ENCODE measurements around the gene TPST2.

The TPST2 gene

DNA sequence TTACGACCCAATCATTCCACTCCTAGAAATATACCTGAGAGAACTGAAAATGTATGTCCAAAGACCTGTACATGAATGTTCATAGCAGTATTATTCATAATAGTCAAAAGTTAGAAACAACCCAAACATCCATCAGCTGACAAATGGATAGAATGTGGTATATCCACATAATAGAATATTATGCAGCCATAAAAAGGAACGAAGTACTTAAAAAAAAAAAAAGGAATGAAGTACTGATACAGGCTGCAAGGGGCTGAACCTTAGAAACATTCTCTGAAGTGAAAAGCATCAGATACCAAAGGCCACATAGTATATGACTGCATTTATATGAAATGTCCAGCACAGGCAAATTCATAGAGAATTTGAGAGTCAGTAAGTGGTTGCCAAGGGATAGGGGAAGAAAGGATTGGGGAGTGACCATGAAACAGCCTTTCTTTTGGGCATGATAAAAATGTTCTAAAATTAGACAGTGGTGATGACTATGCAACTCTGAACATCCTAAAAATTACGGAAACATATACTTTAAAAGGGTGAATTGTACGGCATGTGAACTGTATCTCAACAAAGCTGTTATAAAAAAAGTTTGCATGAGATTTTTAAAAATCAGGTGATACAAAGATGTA lies 1.8 kb downstream of the TPST2 start:
- Histone ChIP-seq H3K4me3 (ENCODE audit: low read length) (peak overlapping the region; percentile 92), H4K20me1 (ENCODE audit: control insufficient read depth, insufficient read depth, low read depth, low read length) (peaks cover 7% of the 10 kb centered on the region; the same call in 1 of the 2 replicates), H3K9me3 (ENCODE audit: control insufficient read depth, insufficient read depth, low read length) (no peaks in the 10 kb centered on the region), H3F3A (ENCODE audit: control insufficient read depth, insufficient read depth) (peaks cover 8% of the 10 kb centered on the region; the same call in 1 of the 2 replicates), H3K4me1 (ENCODE audit: control insufficient read depth, low read length) (peaks cover 70% of the 10 kb centered on the region), H3K79me2 (ENCODE audit: control insufficient read depth, low read length) (peaks cover 69% of the 10 kb centered on the region), H3K9me2 (replicated peaks; ENCODE audit: control insufficient read depth, low read length) (no peaks in the 10 kb centered on the region), H3K4me2 (ENCODE audit: low read length) (peak overlapping the region; percentile 95), H3K27ac (ENCODE audit: low read depth, low read length) (no peak overlapping the region), H3K27me3 (ENCODE audit: control insufficient read depth, low read length) (no peaks in the 10 kb centered on the region), H3K36me3 (ENCODE audit: control insufficient read depth, low read length) (peaks cover 31% of the 10 kb centered on the region)
- TF ChIP-seq, protein P1, sequence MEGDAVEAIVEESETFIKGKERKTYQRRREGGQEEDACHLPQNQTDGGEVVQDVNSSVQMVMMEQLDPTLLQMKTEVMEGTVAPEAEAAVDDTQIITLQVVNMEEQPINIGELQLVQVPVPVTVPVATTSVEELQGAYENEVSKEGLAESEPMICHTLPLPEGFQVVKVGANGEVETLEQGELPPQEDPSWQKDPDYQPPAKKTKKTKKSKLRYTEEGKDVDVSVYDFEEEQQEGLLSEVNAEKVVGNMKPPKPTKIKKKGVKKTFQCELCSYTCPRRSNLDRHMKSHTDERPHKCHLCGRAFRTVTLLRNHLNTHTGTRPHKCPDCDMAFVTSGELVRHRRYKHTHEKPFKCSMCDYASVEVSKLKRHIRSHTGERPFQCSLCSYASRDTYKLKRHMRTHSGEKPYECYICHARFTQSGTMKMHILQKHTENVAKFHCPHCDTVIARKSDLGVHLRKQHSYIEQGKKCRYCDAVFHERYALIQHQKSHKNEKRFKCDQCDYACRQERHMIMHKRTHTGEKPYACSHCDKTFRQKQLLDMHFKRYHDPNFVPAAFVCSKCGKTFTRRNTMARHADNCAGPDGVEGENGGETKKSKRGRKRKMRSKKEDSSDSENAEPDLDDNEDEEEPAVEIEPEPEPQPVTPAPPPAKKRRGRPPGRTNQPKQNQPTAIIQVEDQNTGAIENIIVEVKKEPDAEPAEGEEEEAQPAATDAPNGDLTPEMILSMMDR (IDR thresholded peaks at IDR 0.05; ENCODE audit: low read depth, low read length, poor library complexity, severe bottlenecking) = no peak
- no peak for TF ChIP-seq EZH2phosphoT487 (IDR thresholded peaks at IDR 0.05; ENCODE audit: borderline replicate concordance, low read length)

DNA sequence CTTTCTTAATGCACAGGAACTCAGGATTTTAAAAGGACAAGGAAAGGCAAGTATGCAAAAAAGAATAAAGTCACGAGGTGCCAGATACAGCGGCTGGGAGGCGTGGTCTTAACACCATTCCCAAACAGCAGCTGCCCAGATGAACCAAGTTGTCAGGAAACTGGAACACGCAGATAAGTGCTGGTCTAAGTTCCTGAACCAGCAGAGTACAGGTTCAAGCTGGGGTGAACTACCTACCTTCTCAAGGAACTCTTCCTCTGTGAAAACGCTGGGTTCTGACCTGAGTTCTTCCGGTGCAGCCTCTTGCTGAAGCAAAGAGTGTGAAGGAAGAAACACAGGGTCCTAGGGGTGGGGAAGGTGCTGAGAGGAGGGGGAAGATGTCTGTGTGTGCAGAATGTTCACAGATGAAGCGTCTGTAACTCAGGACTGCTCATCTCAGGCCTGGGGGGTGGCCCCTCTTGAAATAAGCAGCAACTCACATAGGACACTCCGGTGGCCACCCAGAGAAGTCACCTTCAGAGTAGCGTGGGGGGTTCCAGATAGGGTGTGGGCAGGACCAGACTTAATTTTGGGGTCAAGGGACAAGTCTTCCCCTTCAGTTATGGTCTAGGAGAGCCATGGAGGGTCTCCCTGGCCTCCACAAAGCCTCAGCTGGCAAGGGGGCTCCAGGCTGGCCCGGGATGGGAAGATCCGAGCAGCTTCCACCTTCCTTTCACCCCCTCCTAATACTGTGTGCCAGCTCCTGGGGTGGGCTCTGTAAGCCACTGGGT lies 3.2 kb downstream of the TPST2 start:
- H3K27me3 ChIP-seq (ENCODE audit: control insufficient read depth, low read length) = no peaks in the 10 kb centered on the region
- H3K4me3 ChIP-seq (ENCODE audit: low read length) = peak overlapping the region; percentile 50
- peaks cover 42% of the 10 kb centered on the region for H3K36me3 ChIP-seq (ENCODE audit: control insufficient read depth, low read length)
- H3K27ac ChIP-seq (ENCODE audit: low read depth, low read length) = peak overlapping the region; percentile 48
- H3K79me2 ChIP-seq (ENCODE audit: control insufficient read depth, low read length) = peaks cover 80% of the 10 kb centered on the region
- H3K4me1 ChIP-seq (ENCODE audit: control insufficient read depth, low read length) = peaks cover 61% of the 10 kb centered on the region
- H4K20me1 ChIP-seq (ENCODE audit: control insufficient read depth, insufficient read depth, low read depth, low read length) = peaks cover 7% of the 10 kb centered on the region; the same call in 1 of the 2 replicates
- H3F3A ChIP-seq (ENCODE audit: control insufficient read depth, insufficient read depth) = 0 out of 2 replicates have a peak, but pooled peaks cover 10% of the 10 kb centered on the region
- H3K9me2 ChIP-seq (replicated peaks; ENCODE audit: control insufficient read depth, low read length) = no peaks in the 10 kb centered on the region
- H3K9me3 ChIP-seq (ENCODE audit: control insufficient read depth, insufficient read depth, low read length) = no peaks in the 10 kb centered on the region
- TF ChIP-seq, protein P1 (IDR thresholded peaks at IDR 0.05; ENCODE audit: low read depth, low read length, poor library complexity, severe bottlenecking) = no peak
- TF ChIP-seq EZH2phosphoT487 (IDR thresholded peaks at IDR 0.05; ENCODE audit: borderline replicate concordance, low read length) = no peak
- peak overlapping the region; percentile 57 for H3K4me2 ChIP-seq (ENCODE audit: low read length)

DNA sequence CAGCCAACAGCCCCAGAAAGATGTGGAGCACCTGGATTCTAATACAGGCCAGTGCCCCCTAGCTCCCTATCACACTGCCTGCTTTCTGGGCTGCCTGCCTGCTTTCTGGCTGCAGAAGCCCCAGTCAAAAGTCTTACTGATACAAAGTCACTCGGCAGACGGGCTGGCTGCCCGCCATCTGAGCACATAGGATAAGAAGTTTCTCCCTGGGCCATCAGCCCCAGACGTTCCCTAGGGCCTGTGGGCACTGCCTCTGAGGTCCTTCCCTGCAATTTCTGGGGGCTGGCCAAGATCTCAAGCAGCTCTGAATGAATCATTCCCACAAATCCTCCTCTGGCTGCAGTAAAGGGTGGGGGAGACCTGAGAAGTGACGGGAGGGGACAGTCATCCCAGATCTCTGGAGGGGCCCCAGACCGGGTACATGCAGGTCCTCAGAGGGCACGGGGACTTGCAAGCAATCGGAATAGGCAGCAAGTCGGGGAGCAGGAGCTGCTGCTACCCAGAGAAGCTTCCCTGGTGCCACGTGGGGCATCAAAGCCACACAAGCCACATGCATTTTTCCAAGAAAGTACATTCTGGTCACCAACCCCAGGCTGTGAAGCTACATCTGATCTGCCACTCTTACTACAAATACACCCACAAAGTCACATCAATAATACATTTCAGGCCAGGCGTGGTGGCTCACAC lies 4.7 kb downstream of the TPST2 start:
- Histone ChIP-seq H3K27ac (ENCODE audit: low read depth, low read length) (no peak overlapping the region), H3K79me2 (ENCODE audit: control insufficient read depth, low read length) (peaks cover 92% of the 10 kb centered on the region), H3K9me3 (ENCODE audit: control insufficient read depth, insufficient read depth, low read length) (no peaks in the 10 kb centered on the region), H3K4me3 (ENCODE audit: low read length) (no peak overlapping the region), H3K36me3 (ENCODE audit: control insufficient read depth, low read length) (peaks cover 55% of the 10 kb centered on the region), H4K20me1 (ENCODE audit: control insufficient read depth, insufficient read depth, low read depth, low read length) (peaks cover 7% of the 10 kb centered on the region; the same call in 1 of the 2 replicates), H3F3A (ENCODE audit: control insufficient read depth, insufficient read depth) (peaks cover 11% of the 10 kb centered on the region; the same call in 1 of the 2 replicates), H3K9me2 (replicated peaks; ENCODE audit: control insufficient read depth, low read length) (no peaks in the 10 kb centered on the region), H3K27me3 (ENCODE audit: control insufficient read depth, low read length) (no peaks in the 10 kb centered on the region), H3K4me1 (ENCODE audit: control insufficient read depth, low read length) (peaks cover 66% of the 10 kb centered on the region), H3K4me2 (ENCODE audit: low read length) (no peak overlapping the region)
- TF ChIP-seq EZH2phosphoT487 (IDR thresholded peaks at IDR 0.05; ENCODE audit: borderline replicate concordance, low read length) = no peak
- TF ChIP-seq, protein P1 (IDR thresholded peaks at IDR 0.05; ENCODE audit: low read depth, low read length, poor library complexity, severe bottlenecking) = no peak
